BJ (cell line): ENCODE data around the gene DUSP16. TPM values are rescaled to one million over a fixed set of nuclear protein-coding genes. Genes with fewer than 3 reads are reported as not detected.
"Not testable (repeated sequence)": the region's sequence is repeated elsewhere in the genome, so short reads cannot be mapped to it uniquely, and the experiment has no call there.

Source experiments
- CTCF ChIA-PET: fragments of 350-600 bp; formaldehyde crosslinking; extraction: SDS; loops from one replicate; lab custom pipeline; 2021; ENCODE audit warnings: antibody characterized with exemption, inconsistent platforms; lab: Yijun Ruan, JAX
- POLR2A ChIA-PET: fragments of 300-600 bp; sonication (Branson Sonifier 250); formaldehyde crosslinking; extraction: SDS; loops from one replicate; lab custom pipeline; 2021; ENCODE audit warnings: antibody characterized with exemption; lab: Charles Lee
- DNase-seq: peaks from one replicate; pipeline ENCODE4 v3.0.0-alpha.2; 2011; ENCODE audit warnings: low read depth
- H3K27me3 ChIP-seq: 2 replicates; pipeline ENCODE4 v1.6.0; 2011; ENCODE audit warnings: low read length; ENCODE audit not compliant: control insufficient read depth, insufficient read depth
- H3K36me3 ChIP-seq: 2 replicates; pipeline ENCODE4 v1.5.1; 2011; ENCODE audit warnings: low read length; ENCODE audit not compliant: control insufficient read depth, insufficient read depth
- H3K4me3 ChIP-seq: 2 replicates; pipeline ENCODE4 v1.5.1; 2011; ENCODE audit warnings: low read depth, mild to moderate bottlenecking, control low read depth, low read length
- polyA plus RNA-seq: library from polyadenylated mRNA; depleted of rRNA; stranded (reverse); fragments of >200 nt; gene quantifications from 2 replicates; pipeline ENCODE4 v1.2.3, GENCODE V29; 2011
- TF ChIP-seq, protein P1 (sequence below): IDR thresholded peaks from 2 replicates; pipeline ENCODE4 v1.5.1; 2011; ENCODE audit warnings: low read depth, mild to moderate bottlenecking, control low read depth, inconsistent platforms, low read length, moderate library complexity; ENCODE audit not compliant: insufficient read depth

Gene DUSP16
- polyA plus RNA-seq, 1 experiment, result 5.5 TPM

DNA sequence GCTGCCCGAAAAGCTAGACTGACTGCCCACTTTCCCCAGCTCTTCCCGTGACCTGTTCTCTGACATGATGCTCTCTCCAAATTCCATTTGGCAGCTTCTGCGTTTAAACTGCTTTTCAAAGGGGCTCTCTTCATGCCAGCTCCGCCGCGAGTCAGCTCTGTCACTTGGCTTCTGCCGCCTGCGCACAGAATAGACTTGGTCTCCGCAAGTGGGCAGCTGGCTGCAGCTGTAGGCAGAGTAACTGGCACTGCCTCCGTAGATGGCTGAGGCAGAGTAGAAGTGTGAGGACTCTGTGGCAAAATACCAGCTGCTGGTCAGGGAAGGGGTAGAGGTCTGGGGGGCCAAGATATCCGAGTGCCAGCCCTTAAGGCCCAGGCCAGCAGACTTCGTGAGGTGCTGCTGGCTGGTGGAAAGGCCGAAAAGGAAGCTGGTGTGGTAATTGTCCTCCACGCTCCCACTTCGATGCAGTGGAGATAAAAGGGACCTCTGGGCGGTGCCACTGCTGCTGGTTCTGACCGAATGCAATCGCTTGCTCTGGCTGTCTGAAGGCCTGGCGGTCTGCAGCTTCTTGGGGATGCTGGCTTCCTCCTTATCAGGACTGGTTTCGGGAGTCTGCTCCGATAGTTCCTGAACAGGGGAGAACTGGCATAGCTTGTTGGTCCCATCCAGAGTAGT is 85.7 kb downstream of the DUSP16 start:
- POLR2A ChIA-PET, result no interaction called here
- TF ChIP-seq, protein P1, sequence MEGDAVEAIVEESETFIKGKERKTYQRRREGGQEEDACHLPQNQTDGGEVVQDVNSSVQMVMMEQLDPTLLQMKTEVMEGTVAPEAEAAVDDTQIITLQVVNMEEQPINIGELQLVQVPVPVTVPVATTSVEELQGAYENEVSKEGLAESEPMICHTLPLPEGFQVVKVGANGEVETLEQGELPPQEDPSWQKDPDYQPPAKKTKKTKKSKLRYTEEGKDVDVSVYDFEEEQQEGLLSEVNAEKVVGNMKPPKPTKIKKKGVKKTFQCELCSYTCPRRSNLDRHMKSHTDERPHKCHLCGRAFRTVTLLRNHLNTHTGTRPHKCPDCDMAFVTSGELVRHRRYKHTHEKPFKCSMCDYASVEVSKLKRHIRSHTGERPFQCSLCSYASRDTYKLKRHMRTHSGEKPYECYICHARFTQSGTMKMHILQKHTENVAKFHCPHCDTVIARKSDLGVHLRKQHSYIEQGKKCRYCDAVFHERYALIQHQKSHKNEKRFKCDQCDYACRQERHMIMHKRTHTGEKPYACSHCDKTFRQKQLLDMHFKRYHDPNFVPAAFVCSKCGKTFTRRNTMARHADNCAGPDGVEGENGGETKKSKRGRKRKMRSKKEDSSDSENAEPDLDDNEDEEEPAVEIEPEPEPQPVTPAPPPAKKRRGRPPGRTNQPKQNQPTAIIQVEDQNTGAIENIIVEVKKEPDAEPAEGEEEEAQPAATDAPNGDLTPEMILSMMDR, result no peak
- no peaks in the 10 kb centered on the region for H3K27me3 ChIP-seq
- CTCF ChIA-PET, result interaction anchor here (1.1 kb wide), 2 partner anchors 23 to 65 kb away, joined by 3 read pairs; no protein-coding TSS in a partner anchor
- no peak for DNase-seq
- H3K4me3 ChIP-seq, result no peak overlapping the region
- peaks cover 12% of the 10 kb centered on the region for H3K36me3 ChIP-seq

DNA sequence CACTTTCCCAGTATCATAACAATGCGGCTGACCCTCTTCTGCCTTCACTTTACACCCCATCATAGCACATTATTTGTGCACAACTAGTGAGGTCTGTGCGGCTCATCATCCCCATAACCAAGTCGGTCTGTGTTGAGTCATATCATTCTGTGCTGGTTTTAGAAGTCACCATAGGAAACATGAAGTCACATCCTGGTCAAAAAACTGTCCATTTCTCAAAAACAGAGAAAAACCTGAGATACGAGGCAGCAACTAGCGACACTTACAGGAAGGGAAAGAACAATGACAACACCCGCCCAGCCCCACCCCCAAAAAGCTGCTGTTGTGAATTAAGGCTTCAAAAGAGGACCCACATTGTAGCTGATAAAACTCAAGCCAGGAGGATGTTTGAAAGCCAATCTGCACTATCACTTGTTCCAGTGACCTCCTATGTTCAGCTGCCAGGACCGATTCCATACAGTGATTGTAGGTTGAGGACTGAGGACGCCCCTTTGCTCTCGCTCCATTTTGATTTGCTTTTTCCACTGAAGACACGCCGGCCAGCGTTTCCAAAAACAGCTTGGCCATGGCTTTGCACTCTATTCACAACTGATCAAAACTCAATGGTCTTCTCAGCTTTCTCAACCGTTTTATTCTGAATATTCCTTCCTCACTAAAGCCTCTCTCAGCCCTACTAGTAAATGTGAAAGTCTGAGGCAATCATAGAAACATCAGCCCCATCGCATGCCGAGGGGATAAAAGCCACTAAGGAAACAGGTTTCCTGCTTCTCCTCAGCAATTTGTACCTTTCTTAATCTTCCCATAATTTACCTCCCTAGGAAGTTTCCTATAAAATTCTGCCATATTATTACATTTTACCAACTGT is 87.5 kb downstream of the DUSP16 start:
- no peak for DNase-seq
- ChIA-PET CTCF (interaction anchor here (1.6 kb wide), 1 partner anchor 10 kb away, joined by 7 read pairs; no protein-coding TSS in a partner anchor), POLR2A (no interaction called here)
- H3K27me3 ChIP-seq, result no peaks in the 10 kb centered on the region
- H3K36me3 ChIP-seq, result peaks cover 12% of the 10 kb centered on the region
- H3K4me3 ChIP-seq, result no peak overlapping the region
- TF ChIP-seq, protein P1, result no peak

DNA sequence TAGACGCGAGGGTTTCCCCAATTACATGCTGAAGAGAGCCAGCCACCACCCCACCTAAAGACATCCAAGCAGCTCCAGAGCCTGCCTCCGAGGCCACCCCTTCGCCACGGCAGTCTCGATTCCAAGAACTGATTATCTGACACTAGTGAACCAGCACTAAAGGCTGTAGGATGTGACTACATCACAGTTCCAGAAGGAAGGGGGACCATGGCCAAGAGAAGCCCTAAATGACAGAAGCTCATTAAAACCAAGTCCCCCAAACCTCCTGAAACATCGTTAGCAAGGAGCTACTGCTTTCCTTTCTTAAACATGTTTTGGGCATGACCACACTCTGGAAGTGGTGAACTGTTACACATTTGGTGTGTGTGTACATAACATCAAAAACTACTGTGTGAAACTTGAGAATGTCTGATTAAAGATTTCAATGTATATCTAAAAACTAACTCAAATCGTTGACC is 88.2 kb downstream of the DUSP16 start:
- TF ChIP-seq, protein P1, result no peak
- Histone ChIP-seq H3K4me3 (no peak overlapping the region), H3K27me3 (no peaks in the 10 kb centered on the region), H3K36me3 (peaks cover 12% of the 10 kb centered on the region)
- DNase-seq, result no peak
- ChIA-PET POLR2A (no interaction called here), CTCF (interaction anchor here (1.0 to 1.6 kb wide), 2 partner anchors 9 to 188 kb away, joined by 3 to 7 read pairs; no protein-coding TSS in a partner anchor)

DNA sequence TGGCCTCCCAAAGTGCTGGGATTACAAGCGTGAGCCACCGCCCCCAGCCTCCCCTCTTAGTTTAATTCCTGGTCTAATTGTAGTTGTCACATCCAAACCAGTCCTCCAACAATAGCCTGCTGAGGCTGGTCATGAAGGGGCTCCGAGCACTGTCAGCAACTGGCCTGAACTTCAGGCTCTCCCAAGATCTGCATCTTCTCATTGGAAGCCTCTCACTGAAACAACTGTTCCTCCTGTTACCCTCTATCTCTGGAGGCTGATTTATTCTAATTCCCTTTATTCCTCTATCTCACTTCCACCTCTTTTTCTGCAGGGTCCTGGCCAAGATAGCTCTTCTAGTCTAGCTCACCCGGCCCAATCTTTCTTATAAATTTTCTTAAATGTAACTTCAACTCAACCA is 89.4 kb downstream of the DUSP16 start:
- peaks cover 12% of the 10 kb centered on the region for H3K36me3 ChIP-seq
- TF ChIP-seq, protein P1, result no peak
- ChIA-PET CTCF (interaction anchor here (0.6 to 1.6 kb wide), 3 partner anchors 8 to 224 kb away, joined by 3 to 7 read pairs (median 4); no protein-coding TSS in a partner anchor), POLR2A (no interaction called here)
- H3K4me3 ChIP-seq, result no peak overlapping the region
- no peak for DNase-seq
- no peaks in the 10 kb centered on the region for H3K27me3 ChIP-seq

DNA sequence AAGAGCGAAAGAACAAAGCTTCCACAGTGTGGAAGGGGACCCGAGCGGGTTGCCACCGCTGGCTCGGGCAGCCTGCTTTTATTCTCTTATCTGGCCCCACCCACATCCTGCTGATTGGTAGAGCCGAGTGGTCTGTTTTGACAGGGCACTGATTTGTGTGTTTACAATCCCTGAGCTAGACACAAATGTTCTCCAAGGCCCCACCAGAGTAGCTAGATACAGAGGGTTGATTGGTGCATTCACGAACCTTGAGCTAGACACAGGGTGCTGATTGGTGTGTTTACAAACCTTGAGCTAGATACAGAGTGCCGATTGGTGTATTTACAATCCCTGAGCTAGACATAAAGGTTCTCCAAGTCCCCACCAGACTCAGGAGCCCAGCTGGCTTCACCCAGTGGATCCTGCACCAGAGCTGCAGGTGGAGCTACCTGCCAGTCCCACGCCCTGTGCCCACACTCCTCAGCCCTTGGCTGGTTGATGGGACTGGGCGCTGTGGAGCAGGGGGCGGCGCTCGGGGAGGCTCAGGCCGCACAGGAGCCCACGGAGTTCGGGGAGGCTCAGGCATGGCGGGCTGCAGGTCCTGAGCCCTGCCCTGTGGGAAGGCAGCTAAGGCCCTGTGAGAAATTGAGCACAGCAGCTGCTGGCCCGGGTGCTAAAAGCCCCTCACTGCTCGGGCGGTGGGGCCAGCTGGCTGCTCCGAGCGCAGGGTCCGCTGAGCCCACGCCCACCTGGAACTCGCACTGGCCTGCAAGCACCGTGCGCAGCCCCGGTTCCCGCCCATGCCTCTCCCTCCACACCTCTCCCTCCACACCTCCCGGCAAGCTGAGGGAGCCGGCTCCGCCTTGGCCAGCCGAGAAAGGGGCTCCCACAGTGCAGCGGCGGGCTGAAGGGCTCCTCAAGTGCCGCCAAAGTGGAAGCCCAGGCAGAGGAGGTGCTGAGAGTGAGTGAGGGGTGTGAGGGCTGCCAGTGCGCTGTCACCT is 90.4 kb downstream of the DUSP16 start:
- CTCF ChIA-PET, H3K36me3 ChIP-seq, DNase-seq, H3K27me3 ChIP-seq, POLR2A ChIA-PET, H3K4me3 ChIP-seq: not testable (repeated sequence)
